ENCODE results near the gene ECM2. TPM values are rescaled to one million over a fixed set of nuclear protein-coding genes. Genes with fewer than 3 reads are reported as not detected.

ECM2 gene
- total and polyA plus RNA-seq, 2 of the 8 experiments (the other 6 are each of a cell fraction or from before 2014, with no cell fraction given), result not detected

GRCh38 chr9:92520837-92521236 lies 15.0 kb downstream of the ECM2 start (continued):
- TF ChIP-seq BRCA1 (IDR thresholded peaks at IDR 0.05; ENCODE audit: low read depth, low read length) (no peak), SRF (IDR thresholded peaks at IDR 0.05; ENCODE audit: low read depth, low read length) (no peak), CREB1 (IDR thresholded peaks at IDR 0.05) (no peak), GABPA (IDR thresholded peaks at IDR 0.05; ENCODE audit: borderline replicate concordance, insufficient read depth, low read length) (no peak)
